Activated CD8-positive, alpha-beta memory T cell treated with anti-CD3 and anti-CD28 coated beads, Interleukin-2, amount 50 U/mL, for 1 hour (primary cell): Measurements from ENCODE around the gene ACTL7B.
"Not testable (repeated sequence)": the region's sequence is repeated elsewhere in the genome, so short reads cannot be mapped to it uniquely, and the experiment has no call there.

Source experiments
- DNase-seq: peaks from one replicate; pipeline ENCODE4 v3.0.0-alpha.2; 2020; ENCODE audit errors: extremely low read depth

ACTL7B gene

DNA sequence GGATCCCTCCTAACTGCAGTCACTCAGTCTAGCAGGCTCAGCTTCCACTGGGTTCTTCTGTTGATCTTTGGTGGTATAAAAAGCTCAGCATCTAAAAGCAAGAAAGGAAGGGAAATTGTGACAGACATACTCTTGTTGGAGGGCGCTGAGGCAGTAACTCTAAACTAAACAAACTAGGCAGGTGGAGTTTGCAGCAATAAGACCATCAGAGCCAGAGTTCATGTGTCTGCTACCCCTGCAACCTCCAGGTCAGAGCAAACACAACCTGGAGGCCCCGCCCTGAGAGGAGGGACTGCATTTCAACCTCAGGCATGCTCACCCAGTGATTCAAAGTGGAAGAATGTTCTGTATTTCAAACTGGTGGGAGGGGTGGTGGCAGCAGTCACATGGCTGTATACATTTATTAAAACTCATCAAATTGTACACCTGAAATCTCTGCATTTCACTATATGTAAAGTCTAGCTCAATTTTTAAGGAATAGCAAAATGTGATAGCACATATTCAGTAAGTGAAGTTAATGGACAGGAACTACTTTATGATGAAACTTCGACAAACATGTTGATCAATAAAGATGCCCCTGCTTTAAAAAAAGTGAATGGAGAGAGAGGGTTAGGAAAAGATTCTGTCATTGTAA lies 13.4 kb upstream of the ACTL7B start:
- DNase-seq: no peak

- no peak for DNase-seq
Measured at GRCh38 chr9:108867829-108868228, 12.0 kb upstream of the ACTL7B start.

- DNase-seq: no peak
Measured at GRCh38 chr9:108867116-108867515, 11.3 kb upstream of the ACTL7B start.

DNA sequence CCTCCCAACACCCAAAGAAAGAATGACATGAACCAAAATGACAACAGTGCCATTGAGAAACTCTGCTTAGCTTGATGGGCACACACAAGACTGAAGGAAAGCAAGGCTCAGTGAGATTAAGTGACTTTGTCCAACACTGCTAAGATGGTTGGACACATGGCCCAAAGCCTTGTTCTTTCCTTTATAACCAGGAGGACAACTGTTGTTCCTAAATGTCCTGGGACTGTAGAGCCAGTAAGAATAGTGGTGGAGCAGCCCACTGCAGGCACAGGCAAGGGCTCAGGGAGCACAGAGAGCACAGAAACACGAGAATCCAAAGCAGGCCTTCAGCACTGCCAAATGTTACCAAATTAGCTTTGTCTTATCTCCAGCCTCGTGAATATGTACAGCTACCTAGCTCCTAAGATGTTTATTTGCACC lies 10.2 kb upstream of the ACTL7B start:
- no peak for DNase-seq

GRCh38 chr9:108865037-108865436 lies 9.3 kb upstream of the ACTL7B start:
- DNase-seq: no peak

- no peak for DNase-seq
Measured at GRCh38 chr9:108864446-108864845, 8.7 kb upstream of the ACTL7B start.

DNA sequence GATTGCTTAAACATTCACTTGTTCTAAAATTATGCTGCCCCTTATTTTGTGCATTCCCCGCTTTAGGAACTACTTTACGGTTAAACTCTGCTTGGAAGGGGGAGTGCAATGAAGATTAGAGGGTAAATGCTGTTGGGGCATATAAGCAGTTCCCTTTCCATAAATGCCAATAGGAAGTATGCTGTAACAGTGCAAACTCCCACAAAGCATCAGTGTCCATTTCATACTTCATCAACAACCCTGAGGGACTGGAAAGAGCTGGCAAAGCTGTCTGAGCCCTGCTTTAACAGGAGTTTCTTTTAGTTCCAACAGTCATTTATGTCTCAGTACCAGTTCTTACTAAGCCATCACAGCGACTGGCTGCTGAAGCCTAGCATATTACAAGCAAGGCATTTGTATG lies 8.1 kb upstream of the ACTL7B start:
- no peak for DNase-seq

DNA sequence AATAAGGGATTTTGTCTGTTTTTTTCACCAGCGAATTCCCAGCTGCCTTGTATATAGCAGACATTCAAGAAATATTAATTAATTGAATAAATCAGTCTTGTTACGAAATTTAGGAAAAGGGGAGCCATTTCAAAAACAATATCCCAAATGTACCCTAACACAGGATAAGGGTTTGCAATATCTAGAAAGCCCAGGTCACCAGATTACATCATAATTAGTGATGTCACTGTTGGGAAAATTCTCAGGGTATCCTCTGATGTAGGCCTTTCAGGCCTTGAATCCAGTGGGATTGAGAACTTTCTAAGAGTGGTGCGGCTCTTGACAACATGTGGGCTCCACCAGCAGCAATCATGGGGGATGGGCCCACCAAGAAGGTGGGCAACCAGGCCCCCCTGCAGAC lies 6.2 kb upstream of the ACTL7B start, which contains the start of gene ACTL7A:
Gene ACTL7A, plus strand, starts transcription at position 270 of the 400 bp plus-strand sequence. Its CDS starts 57 bp downstream, at position 327.
- no peak for DNase-seq

GRCh38 chr9:108861464-108861863 lies 5.7 kb upstream of the ACTL7B start:
- no peak for DNase-seq

- DNase-seq: no peak
Measured at GRCh38 chr9:108860764-108861163, 5.0 kb upstream of the ACTL7B start.

- no peak for DNase-seq
Measured at GRCh38 chr9:108860354-108860753, 4.6 kb upstream of the ACTL7B start.

DNA sequence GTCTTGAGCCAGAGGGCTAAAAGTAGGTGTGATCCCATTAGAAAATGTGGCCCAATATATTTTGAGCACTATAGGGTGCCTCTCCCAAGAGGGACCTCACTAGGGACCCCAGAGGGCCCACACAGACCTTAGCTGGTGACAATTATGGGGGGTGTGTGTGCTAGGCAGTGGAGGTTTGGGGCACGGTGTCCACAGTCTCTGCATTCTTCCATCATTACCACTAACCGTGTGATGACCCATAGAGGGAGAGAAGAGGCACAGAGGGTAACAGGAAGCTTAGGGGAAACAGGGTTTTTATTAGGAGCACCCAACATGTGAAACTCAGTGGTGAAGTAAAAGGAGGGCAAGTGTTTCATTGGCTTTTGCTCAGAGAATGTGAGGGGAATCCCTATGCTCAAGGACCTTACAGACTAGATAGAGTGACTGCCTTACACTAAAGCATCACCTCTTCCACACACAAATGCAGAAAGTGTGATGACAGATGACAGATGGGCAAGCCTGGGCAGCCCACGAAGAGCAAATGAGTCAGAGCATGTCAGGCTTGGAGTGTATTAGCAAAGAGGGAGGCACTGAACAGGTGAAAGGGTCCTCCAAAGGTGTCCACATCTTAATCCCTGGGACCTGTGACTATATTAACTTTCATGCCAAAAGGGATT lies 3.8 kb upstream of the ACTL7B start:
- DNase-seq: no peak

GRCh38 chr9:108857572-108857971 lies 1.8 kb upstream of the ACTL7B start:
- no peak for DNase-seq

DNA sequence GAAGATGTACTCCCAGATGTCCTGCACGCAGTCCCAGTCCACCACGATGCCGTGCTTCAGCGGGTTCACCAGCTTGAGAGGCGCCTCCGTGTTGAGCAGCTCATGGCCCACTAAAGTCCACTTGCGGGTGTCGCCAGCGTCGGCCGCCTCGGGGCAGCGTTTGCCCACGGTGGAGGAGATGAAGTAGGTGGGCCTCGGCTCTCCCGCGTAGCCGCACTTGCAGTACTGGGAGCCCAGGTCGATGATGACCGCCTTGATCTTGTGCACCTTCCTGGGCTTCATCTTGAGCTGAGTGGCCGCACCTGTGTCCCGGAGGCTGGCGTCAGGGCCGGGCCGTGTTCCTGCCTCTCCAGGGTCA lies 278 bp downstream of the ACTL7B start:
- DNase-seq: no peak

- DNase-seq: no peak
Measured at GRCh38 chr9:108854641-108855528, 901 bp downstream of the ACTL7B start.

GRCh38 chr9:108854094-108854493 lies 1.7 kb downstream of the ACTL7B start:
- DNase-seq: no peak

DNA sequence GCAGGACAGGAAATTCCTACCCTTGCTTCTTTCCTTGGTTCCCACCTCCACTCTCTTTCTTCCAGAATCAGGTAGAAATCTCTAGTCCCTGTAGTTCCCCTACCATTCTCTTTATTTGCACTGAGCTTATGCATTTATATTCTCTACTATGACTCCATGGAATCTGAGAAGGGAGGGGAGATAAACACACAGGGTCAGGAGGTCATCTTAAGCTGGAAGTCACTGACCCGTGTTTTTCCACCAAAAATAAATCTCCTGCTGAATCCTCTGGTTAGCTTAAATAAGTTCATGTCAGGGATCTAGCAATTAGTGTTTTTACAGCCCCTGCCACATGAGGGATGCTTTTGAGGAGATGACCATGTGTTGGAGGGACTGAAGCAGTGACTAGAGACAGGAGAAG lies 3.7 kb downstream of the ACTL7B start:
- DNase-seq: no peak

DNA sequence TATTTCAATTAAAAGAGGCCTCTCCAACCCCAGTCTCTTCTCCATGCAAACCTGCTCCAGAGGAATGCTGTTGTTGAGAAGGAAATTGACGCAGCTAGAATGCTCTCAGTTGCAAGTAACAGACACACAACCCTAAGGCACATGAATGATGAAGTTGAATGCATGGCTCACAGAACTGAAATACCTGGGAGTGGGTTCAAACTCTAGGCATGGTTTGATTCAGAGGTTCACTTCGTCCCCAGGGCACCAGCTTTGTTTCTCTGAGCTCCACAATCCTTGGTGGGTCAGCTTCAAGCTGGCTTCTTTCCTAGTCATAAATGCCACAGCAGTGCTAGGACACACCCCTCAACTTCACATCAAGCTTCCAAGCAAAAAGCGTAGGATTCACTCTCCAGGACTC lies 4.6 kb downstream of the ACTL7B start:
- no peak for DNase-seq

- no peak for DNase-seq
Measured at GRCh38 chr9:108850293-108850897, 5.4 kb downstream of the ACTL7B start.

GRCh38 chr9:108848296-108848695 lies 7.5 kb downstream of the ACTL7B start:
- not testable (repeated sequence) for DNase-seq

DNA sequence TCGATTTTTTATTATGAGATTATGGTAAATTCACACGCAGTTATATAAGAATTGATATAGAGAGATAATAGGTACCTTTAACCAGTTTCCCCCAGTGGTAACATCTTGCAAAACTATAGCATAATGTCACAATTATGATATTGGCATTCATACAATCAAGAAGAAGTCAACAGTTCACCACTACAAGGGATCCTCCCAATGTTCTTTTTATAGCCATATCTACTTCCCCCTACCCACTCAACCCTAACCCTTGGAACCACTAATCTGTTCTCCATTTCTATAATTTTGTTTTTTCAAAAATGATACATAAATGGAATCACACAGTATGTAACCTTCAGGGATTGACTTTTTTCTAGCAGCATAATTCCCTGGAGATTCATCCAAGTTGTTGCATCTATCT lies 9.8 kb downstream of the ACTL7B start:
- no peak for DNase-seq

DNA sequence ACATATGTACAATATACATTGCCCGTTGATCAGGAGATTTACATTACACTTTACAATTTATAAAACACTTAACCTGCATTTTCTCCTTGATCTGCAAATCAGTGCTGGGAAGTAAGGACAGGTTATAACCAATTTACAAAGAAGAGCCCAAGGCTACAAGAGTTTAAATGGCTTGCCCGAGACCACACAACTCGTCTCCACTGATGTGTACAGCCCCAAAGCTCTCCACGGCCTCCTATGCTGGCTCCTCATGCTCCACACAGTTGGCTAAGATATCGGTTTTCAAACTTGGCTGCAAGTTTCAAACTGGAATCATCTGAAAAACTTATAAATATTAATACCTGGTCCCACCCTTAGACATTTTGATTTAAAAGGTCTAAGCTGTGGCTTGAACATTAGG lies 10.3 kb downstream of the ACTL7B start:
- no peak for DNase-seq
